MM.1S (cell line): ENCODE data around the gene FARS2.

Source experiments
- DNase-seq: peaks from one replicate; pipeline ENCODE4 v3.0.0-alpha.2; 2015
- H2AFZ ChIP-seq: fragments of 300-600 bp; sonication (generic); 2 replicates; pipeline ENCODE4 v1.6.0; 2016; ENCODE audit warnings: antibody characterized with exemption, low read length
- H3F3A ChIP-seq: fragments of 300-600 bp; sonication (generic); 2 replicates; pipeline ENCODE4 v1.6.1; 2016; ENCODE audit warnings: mild to moderate bottlenecking, antibody characterized with exemption, low read length, moderate library complexity, mixed read lengths; ENCODE audit not compliant: insufficient read depth
- H3K27ac ChIP-seq: fragments of 300-600 bp; sonication (generic); 2 replicates; pipeline ENCODE4 v1.5.1; 2016; ENCODE audit warnings: mild to moderate bottlenecking, low read length
- H3K27me3 ChIP-seq: fragments of 300-600 bp; sonication (generic); replicated peaks from 2 replicates; pipeline ENCODE4 v1.6.0; 2016; ENCODE audit warnings: low read length; ENCODE audit not compliant: insufficient read depth
- H3K36me3 ChIP-seq: fragments of 300-600 bp; sonication (generic); replicated peaks from 2 replicates; pipeline ENCODE4 v1.6.1; 2016; ENCODE audit warnings: mild to moderate bottlenecking, low read length, mixed read lengths; ENCODE audit not compliant: insufficient read depth
- H3K4me1 ChIP-seq: fragments of 300-600 bp; sonication (generic); 2 replicates; pipeline ENCODE4 v1.6.1; 2016; ENCODE audit warnings: low read length, mixed read lengths
- H3K4me2 ChIP-seq: fragments of 300-600 bp; sonication (generic); 2 replicates; pipeline ENCODE4 v1.6.0; 2016; ENCODE audit warnings: low read depth, low read length
- H3K4me3 ChIP-seq: fragments of 300-600 bp; sonication (generic); 2 replicates; pipeline ENCODE4 v1.5.1; 2016; ENCODE audit warnings: low read length, mixed read lengths
- H3K79me2 ChIP-seq: fragments of 300-600 bp; sonication (generic); 2 replicates; pipeline ENCODE4 v1.6.1; 2016; ENCODE audit warnings: mixed run types, low read length, mixed read lengths
- H3K9ac ChIP-seq: fragments of 300-600 bp; sonication (generic); 2 replicates; pipeline ENCODE4 v1.6.1; 2016; ENCODE audit warnings: low read length, mixed read lengths
- H3K9me2 ChIP-seq: fragments of 300-600 bp; sonication (generic); replicated peaks from 2 replicates; pipeline ENCODE4 v1.6.1; 2016; ENCODE audit warnings: mild to moderate bottlenecking, low read length, mixed read lengths; ENCODE audit not compliant: insufficient read depth
- H3K9me3 ChIP-seq: fragments of 300-600 bp; sonication (generic); replicated peaks from 2 replicates; pipeline ENCODE4 v1.6.1; 2016; ENCODE audit warnings: mild to moderate bottlenecking, low read length, mixed read lengths; ENCODE audit not compliant: insufficient read depth
- H4K20me1 ChIP-seq: fragments of 300-600 bp; sonication (generic); 2 replicates; pipeline ENCODE4 v1.6.1; 2016; ENCODE audit warnings: mild to moderate bottlenecking, low read length, moderate library complexity, mixed read lengths; ENCODE audit not compliant: insufficient read depth
- EZH2 ChIP-seq: fragments of 300-600 bp; sonication (generic); optimal IDR thresholded peaks from 2 replicates; pipeline ENCODE3; 2017; ENCODE audit warnings: low read depth, mild to moderate bottlenecking, antibody characterized with exemption, low read length, mixed read lengths
- EZH2phosphoT487 ChIP-seq: fragments of 300-600 bp; sonication (generic); IDR thresholded peaks from 2 replicates; pipeline ENCODE4 v1.6.1; 2018; ENCODE audit warnings: antibody characterized with exemption, low read length
- TF ChIP-seq, protein P1 (sequence below): fragments of 300-600 bp; sonication (generic); IDR thresholded peaks from 2 replicates; pipeline ENCODE4 v1.5.1; 2016; ENCODE audit warnings: antibody characterized with exemption, low read length, mixed read lengths

Gene FARS2

GRCh38 chr6:5353971-5354370 is 92.7 kb downstream of the FARS2 start:
- H3K4me2 ChIP-seq, result no peak overlapping the region

DNA sequence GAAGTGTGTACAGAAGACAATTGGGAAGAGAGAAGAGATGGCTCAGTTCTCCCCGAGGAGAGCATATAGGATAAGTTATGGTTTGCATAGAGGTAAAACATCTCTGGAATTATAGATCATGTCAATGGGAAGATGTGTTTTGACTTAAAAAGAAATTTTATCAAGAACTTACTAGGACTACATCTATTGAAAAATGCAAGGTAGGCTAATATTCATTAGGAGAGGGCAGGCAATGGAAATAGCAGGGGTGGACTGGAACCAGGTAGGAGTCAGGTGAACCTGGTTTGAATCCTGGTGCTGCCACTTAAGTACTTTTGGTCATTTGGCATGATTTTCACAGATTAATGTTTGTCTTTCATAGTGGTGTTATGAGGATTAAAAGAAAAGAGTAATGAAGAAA is 96.2 kb downstream of the FARS2 start:
- Histone ChIP-seq H2AFZ (no peak overlapping the region), H3K4me1 (no peaks in the 10 kb centered on the region), H3F3A (no peaks in the 10 kb centered on the region), H3K79me2 (no peaks in the 10 kb centered on the region), H3K27me3 (no peaks in the 10 kb centered on the region), H3K4me3 (no peak overlapping the region), H3K36me3 (no peaks in the 10 kb centered on the region), H3K27ac (no peak overlapping the region), H4K20me1 (no peaks in the 10 kb centered on the region), H3K9me3 (no peaks in the 10 kb centered on the region), H3K4me2 (no peak overlapping the region), H3K9me2 (no peaks in the 10 kb centered on the region), H3K9ac (no peak overlapping the region)
- TF ChIP-seq EZH2phosphoT487 (no peak), EZH2 (no peak)
- TF ChIP-seq, protein P1, sequence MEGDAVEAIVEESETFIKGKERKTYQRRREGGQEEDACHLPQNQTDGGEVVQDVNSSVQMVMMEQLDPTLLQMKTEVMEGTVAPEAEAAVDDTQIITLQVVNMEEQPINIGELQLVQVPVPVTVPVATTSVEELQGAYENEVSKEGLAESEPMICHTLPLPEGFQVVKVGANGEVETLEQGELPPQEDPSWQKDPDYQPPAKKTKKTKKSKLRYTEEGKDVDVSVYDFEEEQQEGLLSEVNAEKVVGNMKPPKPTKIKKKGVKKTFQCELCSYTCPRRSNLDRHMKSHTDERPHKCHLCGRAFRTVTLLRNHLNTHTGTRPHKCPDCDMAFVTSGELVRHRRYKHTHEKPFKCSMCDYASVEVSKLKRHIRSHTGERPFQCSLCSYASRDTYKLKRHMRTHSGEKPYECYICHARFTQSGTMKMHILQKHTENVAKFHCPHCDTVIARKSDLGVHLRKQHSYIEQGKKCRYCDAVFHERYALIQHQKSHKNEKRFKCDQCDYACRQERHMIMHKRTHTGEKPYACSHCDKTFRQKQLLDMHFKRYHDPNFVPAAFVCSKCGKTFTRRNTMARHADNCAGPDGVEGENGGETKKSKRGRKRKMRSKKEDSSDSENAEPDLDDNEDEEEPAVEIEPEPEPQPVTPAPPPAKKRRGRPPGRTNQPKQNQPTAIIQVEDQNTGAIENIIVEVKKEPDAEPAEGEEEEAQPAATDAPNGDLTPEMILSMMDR, result no peak
- no peak for DNase-seq

More at GRCh38 chr6:5353971-5354370, 92.7 kb downstream of the FARS2 start:
- Histone ChIP-seq H3K4me3 (no peak overlapping the region), H3K27me3 (no peaks in the 10 kb centered on the region), H3K36me3 (no peaks in the 10 kb centered on the region), H3F3A (no peaks in the 10 kb centered on the region), H2AFZ (no peak overlapping the region), H3K9me2 (no peaks in the 10 kb centered on the region), H3K27ac (no peak overlapping the region), H4K20me1 (no peaks in the 10 kb centered on the region), H3K4me1 (no peaks in the 10 kb centered on the region), H3K9ac (no peak overlapping the region), H3K9me3 (no peaks in the 10 kb centered on the region), H3K79me2 (no peaks in the 10 kb centered on the region)
- no peak for TF ChIP-seq EZH2
- no peak for DNase-seq

- H3K27me3 ChIP-seq, result no peaks in the 10 kb centered on the region
These were observed 98.1 kb downstream of the FARS2 start for GRCh38 chr6:5359417-5359816.

GRCh38 chr6:5361396-5361795 is 100.1 kb downstream of the FARS2 start:
- H3K4me2 ChIP-seq, result no peak overlapping the region
- H3K27me3 ChIP-seq, result no peaks in the 10 kb centered on the region
- no peaks in the 10 kb centered on the region for H4K20me1 ChIP-seq
- no peak overlapping the region for H3K9ac ChIP-seq
- H3F3A ChIP-seq, result no peaks in the 10 kb centered on the region
- no peak overlapping the region for H3K27ac ChIP-seq
- no peak overlapping the region for H2AFZ ChIP-seq
- H3K4me1 ChIP-seq, result no peaks in the 10 kb centered on the region
- TF ChIP-seq EZH2 (no peak), EZH2phosphoT487 (no peak)
- TF ChIP-seq, protein P1, result no peak
- DNase-seq, result no peak
- H3K9me2 ChIP-seq, result no peaks in the 10 kb centered on the region
- H3K9me3 ChIP-seq, result no peaks in the 10 kb centered on the region
- H3K4me3 ChIP-seq, result no peak overlapping the region
- no peaks in the 10 kb centered on the region for H3K79me2 ChIP-seq
- H3K36me3 ChIP-seq, result no peaks in the 10 kb centered on the region

More at GRCh38 chr6:5359417-5359816, 98.1 kb downstream of the FARS2 start:
- Histone ChIP-seq H3K27ac (no peak overlapping the region), H4K20me1 (no peaks in the 10 kb centered on the region), H3K9me3 (no peaks in the 10 kb centered on the region), H3K79me2 (no peaks in the 10 kb centered on the region), H3K9me2 (no peaks in the 10 kb centered on the region), H3K9ac (no peak overlapping the region), H3K4me2 (no peak overlapping the region), H3K4me1 (no peaks in the 10 kb centered on the region), H3F3A (no peaks in the 10 kb centered on the region), H3K36me3 (no peaks in the 10 kb centered on the region), H3K4me3 (no peak overlapping the region), H2AFZ (no peak overlapping the region)
- no peak for DNase-seq
- TF ChIP-seq, protein P1, result no peak
- no peak for TF ChIP-seq EZH2
- TF ChIP-seq EZH2phosphoT487, result no peak
